WTC11 (cell line): ENCODE data around the gene TRIM16. TPM values are rescaled to one million over a fixed set of nuclear protein-coding genes. Genes with fewer than 3 reads are reported as not detected.

Experiments used
- ATAC-seq: fragments of 200-7000 bp; cut with Tn5 transposase; 2 replicates; pipeline ENCODE4 v1.10.0; 2021; ENCODE audit warnings: mild to moderate bottlenecking, moderate library complexity
- CTCF ChIA-PET: fragments of 300-600 bp; sonication (Branson Sonifier 250); formaldehyde crosslinking; loops from one replicate; lab custom pipeline; 2021; ENCODE audit warnings: antibody characterized with exemption; lab: Charles Lee
- POLR2A ChIA-PET: fragments of 350-600 bp; sonication (Branson Sonifier 250); formaldehyde crosslinking; loops from one replicate; lab custom pipeline; 2021; ENCODE audit warnings: antibody characterized with exemption; lab: Charles Lee
- DNase-seq: peaks from one replicate; pipeline ENCODE4 v3.0.0; 2021; ENCODE audit warnings: low spot score
- H3K27ac Mint-ChIP-seq: 2 replicates; pipeline ENCODE4 v1.8.0; 2021; ENCODE audit warnings: mixed read lengths
- H3K27me3 Mint-ChIP-seq: 2 replicates; pipeline ENCODE4 v1.8.0; 2021; ENCODE audit warnings: low read depth, mild to moderate bottlenecking, moderate library complexity, mixed read lengths
- H3K36me3 Mint-ChIP-seq: 2 replicates; pipeline ENCODE4 v1.8.0; 2021; ENCODE audit warnings: mixed read lengths
- H3K4me1 Mint-ChIP-seq: 2 replicates; pipeline ENCODE4 v1.8.0; 2022; ENCODE audit warnings: mixed read lengths
- H3K4me3 Mint-ChIP-seq: 2 replicates; pipeline ENCODE4 v1.8.0; 2021; ENCODE audit warnings: mild to moderate bottlenecking, moderate library complexity, mixed read lengths
- H3K9me3 Mint-ChIP-seq: 2 replicates; pipeline ENCODE4 v1.8.0; 2021; ENCODE audit warnings: mixed read lengths
- ARID4B ChIP-seq: sonication (generic); formaldehyde crosslinking; IDR thresholded peaks from 2 replicates; pipeline ENCODE4 v1.8.0; 2023; ENCODE audit warnings: missing genetic modification reagents, mild to moderate bottlenecking, borderline replicate concordance
- CDX4 ChIP-seq: fragments of 250-450 bp; sonication (Bioruptor Pico); IDR thresholded peaks from 2 replicates; pipeline ENCODE4 v1.9.0; 2021; ENCODE audit warnings: moderate library complexity, mild to moderate bottlenecking, inconsistent platforms, borderline replicate concordance
- CTCF ChIP-seq: fragments of 200-600 bp; IDR thresholded peaks from 2 replicates; pipeline ENCODE4 v1.8.0; 2022; ENCODE audit warnings: antibody characterized with exemption
- E2F1 ChIP-seq: sonication (generic); formaldehyde crosslinking; IDR thresholded peaks from 2 replicates; pipeline ENCODE4 v1.8.0; 2022; ENCODE audit warnings: mild to moderate bottlenecking, missing genetic modification reagents
- ELF4 ChIP-seq: sonication (generic); formaldehyde crosslinking; IDR thresholded peaks from 2 replicates; pipeline ENCODE4 v1.8.1; 2022; ENCODE audit warnings: low read depth, mild to moderate bottlenecking, moderate library complexity, missing genetic modification reagents
- ETV6 ChIP-seq: sonication (generic); formaldehyde crosslinking; IDR thresholded peaks from 2 replicates; pipeline ENCODE4 v1.8.1; 2022; ENCODE audit warnings: mild to moderate bottlenecking, missing genetic modification reagents
- FOXJ3 ChIP-seq: sonication (generic); formaldehyde crosslinking; IDR thresholded peaks from 2 replicates; pipeline ENCODE4 v1.9.0; 2021; ENCODE audit warnings: missing genetic modification reagents, mild to moderate bottlenecking, borderline replicate concordance
- GABPB1 ChIP-seq: sonication (generic); formaldehyde crosslinking; IDR thresholded peaks from 2 replicates; pipeline ENCODE4 v1.8.1; 2023; ENCODE audit warnings: mild to moderate bottlenecking, missing genetic modification reagents
- HMGA2 ChIP-seq: fragments of 250-450 bp; sonication (Bioruptor Pico); IDR thresholded peaks from 2 replicates; pipeline ENCODE4 v1.4.0; 2021; ENCODE audit warnings: mild to moderate bottlenecking, moderate library complexity
- NR2C2 ChIP-seq: sonication (generic); formaldehyde crosslinking; IDR thresholded peaks from 2 replicates; pipeline ENCODE4 v1.8.0; 2022; ENCODE audit warnings: mild to moderate bottlenecking, missing genetic modification reagents
- PRDM15 ChIP-seq: sonication (generic); formaldehyde crosslinking; IDR thresholded peaks from 2 replicates; pipeline ENCODE4 v1.8.0; 2022; ENCODE audit warnings: missing genetic modification reagents
- RELA ChIP-seq: sonication (generic); formaldehyde crosslinking; IDR thresholded peaks from 2 replicates; pipeline ENCODE4 v1.8.1; 2022; ENCODE audit warnings: missing genetic modification reagents, mild to moderate bottlenecking, borderline replicate concordance
- ZBTB43 ChIP-seq: sonication (generic); formaldehyde crosslinking; IDR thresholded peaks from 2 replicates; pipeline ENCODE4 v1.8.1; 2023; ENCODE audit warnings: mild to moderate bottlenecking, missing genetic modification reagents
- ZNF263 ChIP-seq: sonication (generic); formaldehyde crosslinking; IDR thresholded peaks from 2 replicates; pipeline ENCODE4 v1.8.1; 2022; ENCODE audit warnings: low read depth, mild to moderate bottlenecking, moderate library complexity, missing genetic modification reagents
- ZNF317 ChIP-seq: sonication (generic); formaldehyde crosslinking; IDR thresholded peaks from 2 replicates; pipeline ENCODE4 v1.8.1; 2023; ENCODE audit warnings: low read depth, mild to moderate bottlenecking, moderate library complexity, missing genetic modification reagents, borderline replicate concordance
- ZNF425 ChIP-seq: fragments of 250-450 bp; sonication (Bioruptor Pico); conservative IDR thresholded peaks from 2 replicates; pipeline ENCODE4 v1.9.0; 2021; ENCODE audit warnings: mild to moderate bottlenecking
- total RNA-seq: library from RNA; stranded (reverse); gene quantifications from 3 replicates; pipeline ENCODE4 v1.2.3, GENCODE V29; 2021

The TRIM16 gene
- total RNA-seq, 1 experiment from 2014 or later = 20.6 TPM

- no peaks in the 10 kb centered on the region for H3K9me3 Mint-ChIP-seq
- ATAC-seq (no peak), DNase-seq (no peak)
- CTCF ChIA-PET = no interaction called here
- H3K36me3 Mint-ChIP-seq = peaks cover 25% of the 10 kb centered on the region
- no peak overlapping the region for H3K4me3 Mint-ChIP-seq
- no peaks in the 10 kb centered on the region for H3K27me3 Mint-ChIP-seq
- no peak overlapping the region for H3K27ac Mint-ChIP-seq
- POLR2A ChIA-PET = no interaction called here
- no peak for TF ChIP-seq HMGA2
- TF ChIP-seq ARID4B (CRISPR knock-in tag) = no peak
- TF ChIP-seq RELA = no peak
- TF ChIP-seq ELF4 (CRISPR knock-in tag) = no peak
- no peak for TF ChIP-seq E2F1 (CRISPR knock-in tag)
- no peak for TF ChIP-seq ZNF317
- TF ChIP-seq CDX4 = no peak
- no peak for TF ChIP-seq ZNF425 (CRISPR knock-in tag)
- TF ChIP-seq ZNF263 (CRISPR knock-in tag) = no peak
- no peak for TF ChIP-seq GABPB1 (CRISPR knock-in tag)
- no peak for TF ChIP-seq FOXJ3 (CRISPR knock-in tag)
- TF ChIP-seq NR2C2 (CRISPR knock-in tag) = no peak
- TF ChIP-seq CTCF = no peak
- TF ChIP-seq ETV6 (CRISPR knock-in tag) = no peak
- TF ChIP-seq ZBTB43 (CRISPR knock-in tag) = no peak
- TF ChIP-seq PRDM15 (CRISPR knock-in tag) = no peak
- peaks cover 11% of the 10 kb centered on the region for H3K4me1 Mint-ChIP-seq
Observed at GRCh38 chr17:15662681-15663080, 21.4 kb downstream of the TRIM16 start.
